GM12878 (cell line): ENCODE measurements around the gene HSP90AB1. TPM values are rescaled to one million over a fixed set of nuclear protein-coding genes. Genes with fewer than 3 reads are reported as not detected.

Experiments used
- ATAC-seq: fragments of 200-7000 bp; cut with Tn5 transposase; 3 replicates; pipeline ENCODE4 v1.9.1; 2020; ENCODE audit warnings: mild to moderate bottlenecking, moderate library complexity
- BruUV-seq: library from RNA; stranded (reverse); fragments of 400-500 nt; replicated peaks from 2 replicates; lab custom pipeline; 2021; lab: Mats Ljungman, UMichigan
- CTCF ChIA-PET: fragments of 300-600 bp; sonication (Branson Sonifier 250); formaldehyde crosslinking; extraction: SDS; loops from one replicate; lab custom pipeline; 2021; ENCODE audit warnings: inconsistent platforms; lab: Yijun Ruan, JAX
- POLR2A ChIA-PET: fragments of 350-600 bp; formaldehyde crosslinking; extraction: SDS; loops from one replicate; lab custom pipeline; 2021; ENCODE audit warnings: inconsistent platforms; lab: Charles Lee
- RAD21 ChIA-PET: fragments of 300-600 bp; sonication (Branson Sonifier 250); formaldehyde crosslinking; loops from one replicate; lab custom pipeline; 2023; ENCODE audit warnings: antibody characterized with exemption; ENCODE audit not compliant: unreplicated experiment; lab: Charles Lee
- SMC1A ChIA-PET: fragments of 300-600 bp; sonication (Branson Sonifier 250); formaldehyde crosslinking; loops from one replicate; lab custom pipeline; 2023; ENCODE audit not compliant: unreplicated experiment, uncharacterized antibody; lab: Charles Lee
- DNase-seq: peaks from one replicate; pipeline ENCODE4 v3.0.0-alpha.2; 2011; ENCODE audit warnings: low read depth, low spot score
- FAIRE-seq: peaks from 3 replicates; lab custom pipeline; 2011; peaks lifted over from hg19 to GRCh38; lab: Jason Lieb, UNC
- H2AFZ ChIP-seq: 2 replicates; pipeline ENCODE4 v1.6.0; 2011; ENCODE audit warnings: low read depth, low read length, control low read depth; ENCODE audit not compliant: control insufficient read depth
- H3K27ac ChIP-seq: 2 replicates; pipeline ENCODE4 v1.5.1; 2011; ENCODE audit warnings: control low read depth; ENCODE audit not compliant: control insufficient read depth, insufficient read depth
- H3K27me3 ChIP-seq, 2 experiments: replicated peaks in 1 of 2; 2 replicates each; pipeline versions ENCODE4 v1.6.0 to v1.6.1; 2011; ENCODE audit warnings: low read length in 1 of 2; ENCODE audit not compliant: control insufficient read depth in 2 of 2, insufficient read depth in 2 of 2
- H3K36me3 ChIP-seq, 2 experiments: 2 replicates each; pipeline ENCODE4 v1.5.1; 2011; ENCODE audit warnings: low read length in 1 of 2; ENCODE audit not compliant: control insufficient read depth in 2 of 2, insufficient read depth in 2 of 2
- H3K4me1 ChIP-seq: 2 replicates; pipeline ENCODE4 v1.6.1; 2011; ENCODE audit warnings: mild to moderate bottlenecking, low read length, moderate library complexity, mixed read lengths; ENCODE audit not compliant: control insufficient read depth, insufficient read depth
- H3K4me2 ChIP-seq: 2 replicates; pipeline ENCODE4 v1.6.0; 2011; ENCODE audit warnings: control low read depth; ENCODE audit not compliant: control insufficient read depth, insufficient read depth
- H3K4me3 ChIP-seq: fragments of 200-600 bp; sonication (generic); 2 replicates; pipeline ENCODE4 v1.5.1; 2016
- H3K79me2 ChIP-seq: 2 replicates; pipeline ENCODE4 v1.6.0; 2011; ENCODE audit warnings: low read length; ENCODE audit not compliant: control insufficient read depth, insufficient read depth
- H3K9ac ChIP-seq: 2 replicates; pipeline ENCODE4 v1.8.0; 2011; ENCODE audit warnings: low read length, control low read depth, mixed read lengths; ENCODE audit not compliant: control insufficient read depth, insufficient read depth
- H3K9me3 ChIP-seq: replicated peaks from 3 replicates; pipeline ENCODE4 v1.5.1; 2011; ENCODE audit warnings: mild to moderate bottlenecking, low read length; ENCODE audit not compliant: control insufficient read depth, insufficient read depth
- H4K20me1 ChIP-seq: 2 replicates; pipeline ENCODE4 v1.6.0; 2011; ENCODE audit not compliant: control insufficient read depth, insufficient read depth
- BACH1 ChIP-seq: fragments of 450-650 bp; IDR thresholded peaks from 2 replicates; pipeline ENCODE4 v1.6.1; 2017; ENCODE audit warnings: mild to moderate bottlenecking, borderline replicate concordance
- CBX3 ChIP-seq: fragments of 200-600 bp; sonication (generic); IDR thresholded peaks from 2 replicates; pipeline ENCODE4 v1.6.1; 2016; ENCODE audit warnings: low read depth, borderline replicate concordance
- CHD4 ChIP-seq: fragments of 200-600 bp; sonication (generic); IDR thresholded peaks from 2 replicates; pipeline ENCODE4 v1.6.1; 2016; ENCODE audit warnings: mild to moderate bottlenecking
- CREM ChIP-seq: IDR thresholded peaks from 2 replicates; pipeline ENCODE4 v1.6.1; 2014; ENCODE audit warnings: antibody characterized with exemption, low read depth
- GATAD2B ChIP-seq: fragments of 450-650 bp; conservative IDR thresholded peaks from 2 replicates; pipeline ENCODE4 v1.6.1; 2017; ENCODE audit warnings: low read depth, mild to moderate bottlenecking, moderate library complexity
- IRF5 ChIP-seq: fragments of 450-650 bp; IDR thresholded peaks from 2 replicates; pipeline ENCODE4 v1.6.1; 2017; ENCODE audit warnings: borderline replicate concordance
- NR2C2 ChIP-seq: IDR thresholded peaks from 2 replicates; pipeline ENCODE4 v1.6.1; 2011; ENCODE audit warnings: borderline replicate concordance, low read depth; ENCODE audit not compliant: control insufficient read depth, insufficient read length
- NRF1 ChIP-seq: conservative IDR thresholded peaks from 2 replicates; pipeline ENCODE4 v1.6.1; 2011; ENCODE audit warnings: mild to moderate bottlenecking, low read depth, low read length, improper control_type of control experiment
- POLR2AphosphoS2 ChIP-seq: IDR thresholded peaks from 2 replicates; pipeline ENCODE4 v1.6.1; 2011; ENCODE audit warnings: low read depth, mild to moderate bottlenecking, low read length, improper control_type of control experiment, moderate library complexity
- SMAD5 ChIP-seq: IDR thresholded peaks from 2 replicates; pipeline ENCODE4 v1.6.1; 2016; ENCODE audit warnings: antibody characterized with exemption, low read depth
- ZNF384 ChIP-seq: IDR thresholded peaks from 2 replicates; pipeline ENCODE4 v1.6.1; 2012; ENCODE audit warnings: low read depth, mild to moderate bottlenecking, low read length, improper control_type of control experiment, borderline replicate concordance
- ZNF687 ChIP-seq: fragments of 450-650 bp; IDR thresholded peaks from 2 replicates; pipeline ENCODE4 v1.6.1; 2017; ENCODE audit warnings: mild to moderate bottlenecking, moderate library complexity
- whole genome bisulfite sequencing: methylation state at CpG from one replicate; pipeline ENCODE4 v1.1.6; 2016; ENCODE audit warnings: low lambda C conversion rate; ENCODE audit not compliant: insufficient replicate concordance, insufficient coverage; ENCODE audit errors: missing lambda C conversion rate; 5-methylcytosine and 5-hydroxymethylcytosine counted together
- in situ Hi-C: fragments of 300-500 bp; cut with MboI; formaldehyde crosslinking; loops from 9 replicates; pipeline ENCODE4 v1.14.3; 2018; ENCODE audit warnings: mixed read lengths
- intact Hi-C: fragments of 100-400 bp; cut with micrococcal nuclease; formaldehyde crosslinking; loops from one replicate; pipeline ENCODE4 v1.14.2; 2022; ENCODE audit not compliant: unreplicated experiment
- polyA plus RNA-seq, 11 experiments: library from polyadenylated mRNA; depleted of rRNA in 4 of 11; unstranded in 6 of 11; stranded (reverse) in 5 of 11; fragments of >200 nt; fragmentation: Nextera tagmentation in 4 of 11; fragmentation: Illumina TruSeq in 1 of 11; extraction: Ambion mirVana in 4 of 11; extraction: Trizol in 1 of 11; gene quantifications; 1 replicate in 1 of 11; 2 replicates in 10 of 11; pipeline versions ENCODE4 v1.2.1 to v1.2.3, GENCODE V29; 2011 to 2016; ENCODE audit warnings: inconsistent platforms in 2 of 11, missing spikeins in 2 of 11, low read depth in 1 of 11
- total RNA-seq, 4 experiments: library from RNA; depleted of rRNA in 3 of 4; stranded (reverse); fragments of >200 nt in 3 of 4; fragmentation: Illumina TruSeq in 1 of 4; extraction: Trizol in 1 of 4; gene quantifications; 2 replicates each; pipeline versions ENCODE4 v1.2.1 to v1.2.3, GENCODE V29; 2013 to 2021
- TF ChIP-seq, protein P1 (sequence below): fragments of 450-650 bp; formaldehyde crosslinking; IDR thresholded peaks from 2 replicates; pipeline ENCODE4 v1.4.0; 2020; ENCODE audit warnings: mild to moderate bottlenecking, moderate library complexity
- TF ChIP-seq, protein P2 (sequence below): fragments of 450-650 bp; IDR thresholded peaks from 2 replicates; pipeline ENCODE4 v1.6.1; 2017; ENCODE audit warnings: low read depth, mild to moderate bottlenecking, moderate library complexity

The HSP90AB1 gene
- total and polyA plus RNA-seq, 10 of the 15 experiments (the other 5 are each of a cell fraction or from before 2014, with no cell fraction given): 988 to 1,682 (median 1,146) TPM

DNA sequence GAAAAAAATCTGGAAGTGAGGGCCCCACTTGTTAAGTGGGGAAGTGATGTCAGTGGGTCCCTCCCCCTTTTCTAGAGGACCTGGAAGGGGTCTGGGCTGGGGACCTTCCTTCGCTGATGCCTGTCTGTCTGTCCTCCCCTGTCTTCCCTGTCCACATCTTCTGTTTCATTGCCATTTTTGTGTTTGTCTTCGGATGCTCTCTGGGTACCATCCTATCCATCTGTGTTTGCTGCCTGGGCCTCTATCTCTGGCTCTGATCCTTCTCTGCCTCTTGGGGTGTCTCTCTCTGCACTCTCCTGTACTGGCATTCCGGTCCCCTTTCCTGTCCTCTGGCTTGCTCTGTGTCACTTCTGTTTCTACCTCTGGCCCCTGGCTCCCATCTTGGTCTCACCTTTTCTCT, 25.6 kb downstream of the HSP90AB1 start:
- DNase-seq (no peak), ATAC-seq (no peak), FAIRE-seq (no peak)
- ChIA-PET CTCF (interaction anchor here (1.4 to 1.9 kb wide), 2 partner anchors 19 to 34 kb away, joined by 4 read pairs; no protein-coding TSS in a partner anchor), POLR2A (no interaction called here), RAD21 (no interaction called here), SMC1A (interaction anchor here (0.5 kb wide), 1 partner anchor 1431 kb away, joined by 3 read pairs; no protein-coding TSS in a partner anchor)
- no TSS peak for BruUV-seq
- intact Hi-C loops: no loop called here
- 49% methylated on average over 3 of the region's 3 CpGs for WGBS
- in situ Hi-C loops: no loop called here
- H3K27ac ChIP-seq: no peak overlapping the region
- peaks cover 4 to 15% of the 10 kb centered on the region in 2 experiments; a peak in 3 of 4 replicates for H3K27me3 ChIP-seq
- no peak overlapping the region for H3K9ac ChIP-seq
- no peak overlapping the region for H3K4me2 ChIP-seq
- no peaks in the 10 kb centered on the region for H3K79me2 ChIP-seq
- no peaks in the 10 kb centered on the region for H3K9me3 ChIP-seq
- H3K36me3 ChIP-seq: no peaks in the 10 kb centered on the region
- H3K4me3 ChIP-seq: no peak overlapping the region
- no peak overlapping the region for H2AFZ ChIP-seq
- H3K4me1 ChIP-seq: peaks cover 4% of the 10 kb centered on the region
- no peaks in the 10 kb centered on the region for H4K20me1 ChIP-seq
- TF ChIP-seq NR2C2 (no peak), IRF5 (no peak), SMAD5 (no peak), CBX3 (no peak), GATAD2B (no peak), BACH1 (no peak), NRF1 (no peak), CREM (no peak), CHD4 (no peak), ZNF384 (no peak), POLR2AphosphoS2 (no peak), ZNF687 (no peak)
- TF ChIP-seq, protein P1, sequence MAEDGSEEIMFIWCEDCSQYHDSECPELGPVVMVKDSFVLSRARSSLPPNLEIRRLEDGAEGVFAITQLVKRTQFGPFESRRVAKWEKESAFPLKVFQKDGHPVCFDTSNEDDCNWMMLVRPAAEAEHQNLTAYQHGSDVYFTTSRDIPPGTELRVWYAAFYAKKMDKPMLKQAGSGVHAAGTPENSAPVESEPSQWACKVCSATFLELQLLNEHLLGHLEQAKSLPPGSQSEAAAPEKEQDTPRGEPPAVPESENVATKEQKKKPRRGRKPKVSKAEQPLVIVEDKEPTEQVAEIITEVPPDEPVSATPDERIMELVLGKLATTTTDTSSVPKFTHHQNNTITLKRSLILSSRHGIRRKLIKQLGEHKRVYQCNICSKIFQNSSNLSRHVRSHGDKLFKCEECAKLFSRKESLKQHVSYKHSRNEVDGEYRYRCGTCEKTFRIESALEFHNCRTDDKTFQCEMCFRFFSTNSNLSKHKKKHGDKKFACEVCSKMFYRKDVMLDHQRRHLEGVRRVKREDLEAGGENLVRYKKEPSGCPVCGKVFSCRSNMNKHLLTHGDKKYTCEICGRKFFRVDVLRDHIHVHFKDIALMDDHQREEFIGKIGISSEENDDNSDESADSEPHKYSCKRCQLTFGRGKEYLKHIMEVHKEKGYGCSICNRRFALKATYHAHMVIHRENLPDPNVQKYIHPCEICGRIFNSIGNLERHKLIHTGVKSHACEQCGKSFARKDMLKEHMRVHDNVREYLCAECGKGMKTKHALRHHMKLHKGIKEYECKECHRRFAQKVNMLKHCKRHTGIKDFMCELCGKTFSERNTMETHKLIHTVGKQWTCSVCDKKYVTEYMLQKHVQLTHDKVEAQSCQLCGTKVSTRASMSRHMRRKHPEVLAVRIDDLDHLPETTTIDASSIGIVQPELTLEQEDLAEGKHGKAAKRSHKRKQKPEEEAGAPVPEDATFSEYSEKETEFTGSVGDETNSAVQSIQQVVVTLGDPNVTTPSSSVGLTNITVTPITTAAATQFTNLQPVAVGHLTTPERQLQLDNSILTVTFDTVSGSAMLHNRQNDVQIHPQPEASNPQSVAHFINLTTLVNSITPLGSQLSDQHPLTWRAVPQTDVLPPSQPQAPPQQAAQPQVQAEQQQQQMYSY (CRISPR knock-in tag): no peak
- TF ChIP-seq, protein P2, sequence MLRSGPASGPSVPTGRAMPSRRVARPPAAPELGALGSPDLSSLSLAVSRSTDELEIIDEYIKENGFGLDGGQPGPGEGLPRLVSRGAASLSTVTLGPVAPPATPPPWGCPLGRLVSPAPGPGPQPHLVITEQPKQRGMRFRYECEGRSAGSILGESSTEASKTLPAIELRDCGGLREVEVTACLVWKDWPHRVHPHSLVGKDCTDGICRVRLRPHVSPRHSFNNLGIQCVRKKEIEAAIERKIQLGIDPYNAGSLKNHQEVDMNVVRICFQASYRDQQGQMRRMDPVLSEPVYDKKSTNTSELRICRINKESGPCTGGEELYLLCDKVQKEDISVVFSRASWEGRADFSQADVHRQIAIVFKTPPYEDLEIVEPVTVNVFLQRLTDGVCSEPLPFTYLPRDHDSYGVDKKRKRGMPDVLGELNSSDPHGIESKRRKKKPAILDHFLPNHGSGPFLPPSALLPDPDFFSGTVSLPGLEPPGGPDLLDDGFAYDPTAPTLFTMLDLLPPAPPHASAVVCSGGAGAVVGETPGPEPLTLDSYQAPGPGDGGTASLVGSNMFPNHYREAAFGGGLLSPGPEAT: no peak
